NCI-H2029 (cell line): ENCODE results near the gene MUC6.

Experiments used
- DNase-seq: peaks from one replicate; lab custom pipeline; 2025; lab: John Stamatoyannopoulos, UW

The MUC6 gene

DNA sequence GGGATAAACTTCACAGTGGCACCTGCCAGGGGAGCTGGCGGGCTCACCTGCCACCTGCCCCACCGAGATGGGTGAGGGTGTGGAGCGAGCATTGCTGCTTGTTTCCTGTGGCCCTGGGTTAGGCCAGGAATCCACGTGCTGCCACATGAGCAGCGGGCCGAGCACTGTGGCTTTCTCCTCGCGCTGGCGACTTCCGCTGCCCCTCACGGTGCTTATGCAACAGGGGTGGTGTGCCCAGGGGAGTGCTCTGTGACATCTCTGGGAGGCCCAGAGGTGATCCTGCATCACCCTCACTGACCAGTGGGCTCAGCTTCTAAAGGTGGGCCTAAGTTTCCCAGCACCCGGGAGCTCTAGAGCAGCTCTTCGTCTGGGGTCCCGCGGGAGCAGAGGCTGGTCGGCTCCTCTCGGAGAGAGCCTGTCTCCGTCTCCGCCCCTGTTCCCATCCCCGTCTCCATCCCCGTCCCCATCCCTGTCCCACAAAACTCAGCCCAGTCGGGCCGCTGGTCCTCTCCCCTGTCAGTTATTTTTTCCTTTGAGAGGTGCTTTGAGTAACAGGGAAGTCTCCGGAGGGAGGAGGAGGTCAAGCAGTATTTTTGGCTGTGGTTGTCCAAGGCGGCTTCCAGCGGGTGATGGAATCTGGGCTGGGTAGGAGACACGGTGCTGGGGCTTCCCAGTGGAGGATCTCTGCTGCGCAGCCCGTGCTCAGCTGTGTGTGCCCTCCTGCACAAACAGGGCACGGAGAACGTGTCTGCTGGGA, 68.3 kb downstream of the MUC6 start:
- DNase-seq = no peak

DNA sequence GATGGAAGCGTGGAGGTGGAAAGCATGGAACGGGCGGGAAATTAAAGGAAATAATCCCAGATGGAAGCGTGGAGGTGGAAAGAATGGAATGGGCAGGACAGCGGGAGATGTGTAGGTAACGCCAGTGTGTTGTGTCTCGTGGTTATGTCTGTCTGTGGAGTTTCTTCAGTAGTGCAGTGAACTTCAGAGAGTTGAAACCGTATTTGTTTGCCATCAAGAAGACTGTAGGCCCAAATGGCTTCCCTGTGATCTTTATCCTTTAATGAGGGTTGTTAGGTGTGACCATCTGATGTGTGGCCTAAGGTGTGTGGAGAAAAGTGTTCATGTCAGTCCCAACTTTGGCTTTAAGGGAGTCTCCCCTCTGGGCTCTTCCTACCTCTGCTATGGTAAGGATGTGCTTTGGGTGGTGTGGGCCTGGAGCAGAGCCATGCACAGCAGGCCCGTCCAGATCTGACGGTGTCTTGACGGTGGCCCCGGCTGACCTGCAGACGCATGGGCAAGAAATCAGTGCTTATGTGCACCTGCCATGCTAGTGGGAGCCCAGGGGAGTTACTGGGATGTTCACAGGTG, 71.2 kb downstream of the MUC6 start:
- no peak for DNase-seq

DNA sequence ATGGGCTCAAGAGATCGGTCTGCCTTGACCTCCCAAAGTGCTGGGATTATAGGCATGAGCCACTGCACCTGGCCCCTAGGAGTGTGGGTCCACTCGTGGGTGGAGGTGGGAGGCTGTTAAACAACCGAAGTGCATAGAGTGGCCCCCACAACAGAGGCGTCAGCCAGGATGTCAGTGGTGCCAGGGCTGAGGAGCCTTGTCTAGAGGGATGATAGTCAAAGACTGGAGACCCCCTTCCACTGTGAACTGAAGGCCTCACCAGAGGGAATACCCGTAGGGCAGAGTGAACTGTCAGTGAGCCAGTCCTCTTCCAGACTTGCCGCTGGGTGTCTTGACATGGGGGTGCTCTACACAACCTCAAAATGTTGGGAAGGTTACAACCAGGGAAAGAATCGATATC, 72.7 kb downstream of the MUC6 start:
- no peak for DNase-seq
